HG03457 (cell line): ENCODE measurements around the gene KRT81.
"Not testable (repeated sequence)": the region's sequence is repeated elsewhere in the genome, so short reads cannot be mapped to it uniquely, and the experiment has no call there.

Source experiments
- ATAC-seq: cut with Tn5 transposase; IDR thresholded peaks from one replicate; pipeline ENCODE4 v1.9.1; 2021; ENCODE audit warnings: moderate number of reproducible peaks; ENCODE audit not compliant: unreplicated experiment

KRT81 gene

DNA sequence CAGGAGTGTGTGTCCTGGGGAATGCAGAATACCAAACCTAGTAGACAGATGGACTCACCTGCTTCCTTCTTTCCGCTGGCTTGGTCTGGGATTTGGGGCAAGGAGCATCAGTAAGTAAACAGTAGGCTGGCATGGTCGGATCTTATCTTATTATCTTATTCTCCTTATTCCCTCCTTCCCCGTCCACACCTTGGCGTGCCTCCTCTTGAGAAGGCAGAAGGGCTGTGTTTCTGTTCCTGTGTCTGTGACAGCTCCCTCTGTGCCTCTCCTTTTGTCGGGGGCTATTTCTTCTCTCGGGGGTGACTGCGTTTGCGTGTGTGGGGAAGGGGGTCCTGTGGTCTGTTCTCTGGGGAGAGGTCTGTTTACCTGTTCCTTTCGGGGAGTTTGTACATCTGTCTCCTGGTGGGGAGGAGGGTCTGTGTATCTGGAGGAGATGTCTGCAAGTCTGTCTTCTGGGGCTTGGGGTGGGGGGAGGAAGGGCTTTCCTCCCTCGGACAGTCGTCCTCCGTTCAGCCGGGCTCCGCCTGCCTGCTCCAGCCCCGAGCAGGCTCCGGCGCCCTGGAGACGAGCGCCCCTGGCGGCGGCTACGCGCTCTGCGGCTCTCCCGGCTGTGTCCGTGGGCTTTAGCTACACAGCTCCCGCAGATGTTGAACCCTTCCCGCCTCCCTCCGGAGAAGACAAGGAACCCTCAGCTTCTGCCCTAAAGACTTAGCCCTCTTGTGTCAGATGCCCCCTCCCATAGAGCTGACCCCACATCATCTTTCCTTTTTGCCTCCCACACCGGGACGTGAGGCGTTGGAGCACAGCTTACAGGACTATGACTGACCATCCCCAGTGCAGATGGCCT lies 12.5 kb downstream of the KRT81 start:
- no peak for ATAC-seq

DNA sequence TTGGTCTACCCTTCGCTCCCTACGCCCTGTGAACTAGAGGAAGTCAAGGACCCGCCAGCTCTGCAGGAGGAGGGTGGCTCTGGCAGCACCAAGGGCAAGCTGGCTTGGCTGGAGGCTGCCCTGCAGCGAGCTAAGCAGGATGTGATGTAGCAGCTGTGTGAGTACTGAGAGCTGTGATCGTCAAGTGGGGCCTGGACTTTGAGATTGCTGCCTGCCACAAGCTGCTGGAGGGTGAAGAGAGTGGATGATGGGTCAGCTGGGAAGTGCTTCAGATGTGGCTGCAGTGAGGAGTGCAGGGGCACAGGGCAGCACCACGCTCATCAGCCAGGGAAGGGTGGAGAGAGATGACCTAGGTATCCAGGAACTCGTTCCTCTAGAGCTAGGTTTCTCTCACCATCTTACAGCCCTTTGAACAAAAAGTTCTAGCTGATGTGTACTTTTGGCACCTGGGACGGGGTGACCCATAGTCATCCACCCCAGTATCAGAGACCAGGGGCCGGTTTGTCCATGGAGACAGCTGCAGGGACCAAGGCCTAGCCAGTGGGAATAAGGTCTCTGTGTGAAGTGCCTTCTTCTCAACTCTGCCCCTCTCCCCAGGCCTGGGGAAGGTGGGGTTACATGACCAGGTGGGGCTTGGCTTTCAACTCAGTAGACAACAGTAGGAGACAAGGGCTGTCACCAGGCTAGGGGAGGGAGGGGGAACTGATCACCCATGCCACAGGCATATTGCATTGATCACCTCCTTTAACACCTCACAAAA lies 13.7 kb downstream of the KRT81 start:
- no peak for ATAC-seq

DNA sequence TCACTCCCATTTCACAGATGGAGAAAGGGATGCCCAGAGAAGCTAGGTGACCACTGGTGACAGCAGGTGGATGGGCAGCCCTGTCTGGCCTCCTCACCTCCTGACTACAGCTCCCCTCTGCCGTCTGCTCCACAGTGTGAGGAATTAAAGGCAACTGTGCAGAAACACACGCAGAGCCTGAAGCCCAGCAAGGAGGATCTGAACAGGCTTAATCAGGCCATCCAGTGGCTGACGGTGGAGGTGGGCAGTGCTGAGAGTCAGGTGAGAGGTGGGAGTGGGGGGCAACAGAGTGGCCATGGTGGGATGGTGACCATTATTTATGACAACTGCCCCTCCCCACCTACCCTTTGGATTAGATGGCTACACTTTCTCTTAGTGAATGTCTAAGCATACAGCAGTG lies 15.6 kb downstream of the KRT81 start:
- ATAC-seq = no peak

DNA sequence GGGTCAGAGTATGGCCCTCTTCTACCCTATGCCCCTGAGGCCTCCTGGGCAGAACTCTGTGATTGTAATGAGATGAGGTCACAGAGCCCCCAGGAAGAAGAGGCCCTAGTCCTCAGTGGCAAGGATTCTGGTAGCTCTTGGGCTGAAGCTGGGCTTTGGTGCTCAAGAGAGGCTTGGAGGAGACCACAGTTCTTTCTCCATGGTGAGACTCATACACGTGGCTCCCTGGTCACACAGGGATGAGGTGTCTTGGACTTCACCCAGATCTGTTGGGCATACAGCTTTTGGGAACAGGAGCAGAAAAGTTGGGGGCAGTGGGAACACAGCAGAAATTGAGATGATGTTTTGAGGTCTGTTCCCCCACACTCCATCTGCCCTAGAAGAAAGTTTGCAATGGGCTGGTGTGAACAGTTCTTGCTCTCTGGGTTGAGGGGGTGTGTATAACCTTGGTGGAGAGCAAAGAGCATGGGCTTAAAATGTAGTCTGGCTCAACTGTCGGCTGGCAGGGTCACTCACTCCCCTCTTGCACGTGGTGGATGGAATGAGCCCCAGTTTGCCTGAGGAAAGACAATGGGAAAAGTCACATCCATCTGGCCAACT lies 16.7 kb downstream of the KRT81 start, which contains the start of gene KRT86:
KRT86 (plus strand) TSS at position 125 of the 600 bp plus-strand sequence. CDS start 27,272 bp downstream, outside the sequence.
- ATAC-seq = no peak

DNA sequence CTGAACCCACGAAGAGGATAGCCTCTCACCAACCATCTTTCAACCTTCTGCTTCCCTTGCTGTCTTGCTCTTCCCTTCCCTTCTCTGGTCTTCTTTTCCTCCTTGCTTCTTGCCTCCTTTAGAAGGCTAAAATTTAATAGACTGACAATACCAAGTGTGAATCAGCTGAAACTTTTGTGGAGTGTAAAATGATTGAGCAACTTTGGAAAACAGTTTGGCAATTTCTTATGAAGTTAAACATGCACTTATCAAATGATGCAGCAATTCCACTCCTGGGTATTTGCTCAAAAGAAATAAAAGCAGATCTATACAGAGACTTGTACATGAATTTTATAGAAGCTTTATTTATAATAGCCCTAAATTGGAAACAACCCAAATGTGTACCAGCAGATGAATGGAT lies 20.2 kb downstream of the KRT81 start:
- ATAC-seq = no peak

DNA sequence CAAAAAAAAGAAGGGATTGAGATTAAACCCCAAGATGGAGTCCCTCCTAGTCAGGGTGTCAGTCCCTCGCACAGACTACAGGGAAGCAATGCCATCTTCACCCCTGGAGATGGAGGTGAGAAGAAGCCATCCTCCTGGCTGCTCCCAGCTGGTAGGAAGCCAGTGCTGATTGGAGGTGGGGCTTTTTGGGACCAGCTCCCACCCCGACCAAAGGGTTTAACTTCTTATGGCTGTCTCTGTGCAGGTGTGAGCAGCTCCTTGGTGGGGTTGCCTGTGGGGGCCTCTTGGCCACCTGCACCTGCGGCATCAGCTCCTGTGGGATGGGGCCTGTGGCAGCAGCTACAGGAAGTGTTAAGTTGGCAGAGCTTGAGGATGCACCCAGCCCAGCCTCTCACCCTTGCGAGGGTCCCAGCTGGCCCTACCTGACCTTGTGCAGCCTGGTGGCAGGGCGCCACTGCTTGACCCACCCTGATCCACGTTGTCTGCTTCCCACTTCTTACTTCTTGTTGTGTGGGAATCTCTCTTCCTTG lies 20.7 kb downstream of the KRT81 start:
- ATAC-seq = no peak

DNA sequence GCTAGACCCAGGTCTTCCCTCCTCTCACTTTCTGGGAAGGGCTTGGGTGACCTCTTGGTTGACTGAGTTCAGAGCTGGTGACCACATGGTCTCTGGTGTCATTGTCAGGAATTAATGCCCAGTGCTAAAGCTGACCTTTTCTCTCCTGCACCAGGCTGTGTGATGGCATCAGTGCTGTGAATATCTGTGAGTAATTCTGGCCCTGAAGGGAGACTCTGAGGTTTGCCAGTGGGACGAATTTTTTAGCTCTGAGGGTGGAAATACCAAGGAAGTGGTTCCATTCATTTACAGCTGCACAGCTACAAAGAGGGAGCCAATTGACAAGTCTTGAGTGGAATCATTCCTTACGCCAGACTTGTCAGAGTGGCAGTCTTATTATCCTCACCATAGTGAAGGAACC lies 23.1 kb downstream of the KRT81 start:
- ATAC-seq = no peak

DNA sequence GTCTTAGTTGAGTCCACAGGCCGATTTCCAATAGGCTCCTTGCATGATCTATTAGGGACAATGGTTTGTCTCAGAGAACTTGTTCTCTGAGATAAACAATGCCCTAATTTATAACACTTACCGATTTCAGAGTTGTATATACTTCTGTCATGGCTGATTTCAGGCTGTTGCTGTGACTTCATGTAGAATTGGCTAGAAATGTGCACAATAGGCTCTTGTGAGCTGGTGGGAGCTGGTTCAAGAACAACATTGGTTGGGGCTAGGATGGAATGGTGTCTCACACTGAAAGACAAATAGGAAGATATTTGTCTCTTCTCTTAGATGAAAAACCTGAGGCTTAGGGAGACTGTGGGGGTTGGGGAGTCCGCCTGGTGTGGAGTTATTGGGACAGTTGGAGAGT lies 23.6 kb downstream of the KRT81 start:
- ATAC-seq = no peak

DNA sequence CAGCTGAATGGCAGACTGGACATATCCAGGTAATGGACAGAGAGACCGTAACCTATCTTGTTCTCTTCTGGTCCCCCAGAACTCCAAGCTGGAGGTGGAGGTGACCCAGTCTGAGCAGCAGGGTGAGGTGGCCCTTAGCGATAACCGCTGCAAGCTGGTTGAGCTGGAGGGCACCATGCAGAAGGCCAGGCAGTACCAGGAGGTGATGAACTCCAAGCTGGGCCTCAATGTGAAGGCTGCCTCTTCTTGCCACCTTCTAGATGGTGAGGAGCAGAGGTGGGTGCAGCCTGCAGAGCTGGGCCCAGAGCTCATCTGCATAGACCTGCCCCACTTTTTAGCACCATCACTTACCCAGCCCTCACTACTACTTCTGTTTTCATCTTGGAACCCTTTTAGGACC lies 24.1 kb downstream of the KRT81 start:
- no peak for ATAC-seq

DNA sequence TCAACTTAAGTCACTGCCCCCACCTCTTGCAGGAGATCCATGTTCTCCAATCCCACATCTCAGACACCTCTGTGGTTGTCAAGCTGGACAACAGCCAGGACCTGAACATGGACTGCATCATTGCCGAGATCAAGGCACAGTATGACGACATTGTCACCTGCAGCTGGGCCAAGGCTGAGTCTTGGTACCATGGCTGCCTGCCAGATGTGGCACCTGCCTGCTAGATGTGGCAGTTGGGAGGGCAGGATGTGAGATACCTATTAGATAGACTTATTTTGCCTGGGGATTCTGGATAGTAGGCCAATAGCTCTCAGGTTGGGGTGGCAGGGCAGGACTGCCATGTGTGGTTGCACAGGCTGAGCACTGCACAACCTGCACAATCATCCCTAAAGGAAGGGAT lies 24.8 kb downstream of the KRT81 start:
- ATAC-seq = no peak

DNA sequence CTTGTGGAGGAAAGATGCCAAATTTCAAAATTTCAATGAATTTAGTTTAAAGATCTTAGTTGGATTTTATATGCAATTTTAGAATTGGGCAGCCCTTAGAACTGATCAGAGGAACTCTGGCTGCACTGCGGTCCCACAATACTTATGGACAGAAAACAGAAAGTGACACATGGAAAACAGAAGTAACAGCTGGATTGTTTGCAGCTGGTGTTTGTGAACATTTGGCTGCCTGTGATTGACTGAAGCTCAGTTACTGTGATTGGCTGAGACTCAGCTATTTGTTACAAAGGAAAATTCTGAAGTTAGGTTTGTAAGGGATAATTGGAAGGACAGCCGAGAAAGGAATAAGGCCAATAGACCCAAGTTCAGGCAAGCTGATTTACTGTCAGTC lies 26.9 kb downstream of the KRT81 start:
- no peak for ATAC-seq

DNA sequence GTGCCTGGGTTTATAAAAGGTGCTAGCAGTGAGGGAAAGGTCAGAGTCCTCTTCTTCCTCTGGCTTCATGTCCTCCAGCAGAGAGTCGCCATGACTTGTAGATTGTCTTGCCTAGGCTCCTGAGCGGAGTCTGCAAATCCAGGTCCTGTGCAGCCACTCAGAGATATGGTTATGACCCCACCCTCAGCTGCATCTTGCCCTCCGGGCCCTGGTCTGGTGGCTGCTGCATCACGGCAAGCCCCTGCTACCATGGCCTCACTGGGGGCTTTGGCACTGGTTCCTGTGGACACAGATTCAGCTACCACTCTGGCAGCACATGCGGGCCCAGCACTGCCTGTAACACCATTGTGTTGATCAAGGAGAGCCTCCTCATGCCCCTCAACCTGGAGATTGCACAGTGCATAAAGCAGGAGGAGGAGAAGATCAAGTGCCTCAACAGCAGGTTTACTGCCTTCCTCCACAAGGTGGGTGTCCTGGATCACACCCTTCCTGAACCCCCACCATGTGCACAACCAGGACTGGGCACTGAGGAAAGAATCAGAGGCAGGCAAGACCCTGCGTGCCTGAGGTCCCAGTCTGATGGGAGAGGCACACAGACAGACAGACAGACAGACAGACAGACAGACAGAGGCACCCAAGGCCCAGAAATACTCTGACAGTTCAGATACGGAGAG lies 27.4 kb downstream of the KRT81 start:
- ATAC-seq = no peak

DNA sequence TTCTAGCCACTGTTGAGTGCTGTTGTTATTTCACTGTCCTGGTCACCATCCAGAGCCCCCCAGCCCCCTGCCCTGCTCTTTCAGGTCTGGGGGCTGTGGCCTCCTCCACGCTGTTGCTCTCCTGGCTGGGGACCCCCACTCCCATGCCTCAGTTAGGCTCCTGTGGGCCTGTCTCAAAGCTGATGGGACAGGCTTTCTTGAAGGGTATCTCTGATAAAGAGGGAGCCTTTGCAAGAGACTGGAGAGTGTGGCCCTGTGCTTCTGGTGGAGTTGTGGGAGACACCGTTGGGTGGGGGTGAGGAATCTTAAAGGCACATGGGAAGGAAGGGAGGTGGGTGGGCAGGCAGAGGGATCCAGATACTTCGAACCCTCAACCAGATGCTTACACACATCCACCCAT lies 29.0 kb downstream of the KRT81 start:
- no peak for ATAC-seq

DNA sequence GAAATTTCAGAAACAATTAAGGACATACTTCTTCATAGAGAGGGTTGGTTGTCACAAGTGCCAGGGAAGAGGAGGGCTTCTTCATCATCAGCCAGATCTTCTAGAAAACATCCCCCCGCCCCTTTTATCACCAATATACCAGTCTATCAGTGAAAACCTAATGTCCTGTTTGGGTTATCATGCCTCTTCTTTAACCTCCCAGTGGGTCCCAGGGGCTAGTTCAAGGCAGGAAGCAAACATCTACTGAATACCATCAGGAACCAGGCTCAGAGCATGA lies 30.2 kb downstream of the KRT81 start:
- no peak for ATAC-seq

DNA sequence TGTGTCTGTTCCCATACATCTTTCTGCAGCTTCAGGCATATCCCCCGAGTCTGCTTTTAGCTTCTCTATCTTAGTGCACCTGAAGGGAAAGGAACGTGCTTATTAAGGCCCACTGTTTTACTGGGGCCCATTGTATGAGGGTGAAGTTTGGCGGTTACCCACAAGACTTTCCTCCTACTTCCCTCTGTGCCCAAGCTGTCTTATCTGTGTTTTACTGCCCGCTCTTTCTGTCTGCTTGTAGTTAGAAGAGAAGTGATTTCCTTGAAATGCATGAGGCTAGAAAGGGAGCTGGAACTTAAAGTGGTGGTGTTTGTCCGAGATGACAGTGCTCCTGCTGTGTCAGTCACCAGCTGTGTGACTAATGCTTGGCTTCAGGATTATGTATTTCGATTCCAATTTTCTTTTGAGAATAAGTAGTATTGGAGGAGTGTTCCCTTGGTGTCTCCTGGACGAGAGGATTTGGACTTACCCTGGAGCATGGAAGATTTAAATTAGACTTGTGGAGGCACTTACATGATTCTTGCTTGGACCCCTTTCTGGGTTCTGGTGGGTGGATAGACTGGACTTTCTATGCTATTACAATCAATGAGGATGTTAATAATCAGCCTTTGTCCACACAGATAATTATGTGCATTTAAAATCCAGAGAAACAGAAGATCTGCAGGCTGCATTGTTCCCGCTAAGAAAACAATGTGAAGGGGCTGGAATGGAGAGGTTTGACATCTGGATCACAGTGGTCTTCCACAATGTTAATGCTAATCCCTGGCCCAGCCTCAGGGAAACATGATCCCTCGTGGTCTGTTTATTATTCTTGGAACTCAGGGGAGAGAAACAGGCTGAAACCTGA lies 30.8 kb downstream of the KRT81 start:
- no peak for ATAC-seq

DNA sequence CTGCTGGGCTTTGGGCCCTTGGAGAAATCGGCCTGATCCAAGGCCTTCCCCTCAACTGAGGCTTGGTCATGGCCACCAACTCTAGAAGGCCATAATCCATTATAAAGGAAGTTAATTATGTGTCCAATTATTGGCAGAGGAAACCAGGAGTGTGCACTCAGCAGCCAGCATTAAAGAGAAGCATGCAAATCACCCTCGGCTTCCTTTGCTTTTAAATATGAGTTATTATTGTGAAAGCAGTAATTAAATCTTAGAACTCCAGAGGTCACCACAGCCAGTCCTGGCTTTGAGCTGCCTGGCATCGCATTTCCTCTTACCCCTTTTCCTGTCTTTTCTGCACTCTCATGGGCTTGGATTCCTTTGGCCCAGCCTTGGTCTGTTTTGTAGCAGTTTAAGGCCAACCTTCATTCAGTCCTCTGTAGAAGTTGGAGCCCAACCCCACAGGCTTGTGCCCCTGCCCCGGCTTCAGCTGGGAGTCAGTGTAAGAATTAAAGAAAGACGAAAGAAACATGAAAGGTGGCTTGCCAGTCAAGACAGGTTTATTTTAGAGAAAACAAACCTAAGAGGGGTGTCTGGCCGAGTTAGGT lies 31.6 kb downstream of the KRT81 start:
- no peak for ATAC-seq

DNA sequence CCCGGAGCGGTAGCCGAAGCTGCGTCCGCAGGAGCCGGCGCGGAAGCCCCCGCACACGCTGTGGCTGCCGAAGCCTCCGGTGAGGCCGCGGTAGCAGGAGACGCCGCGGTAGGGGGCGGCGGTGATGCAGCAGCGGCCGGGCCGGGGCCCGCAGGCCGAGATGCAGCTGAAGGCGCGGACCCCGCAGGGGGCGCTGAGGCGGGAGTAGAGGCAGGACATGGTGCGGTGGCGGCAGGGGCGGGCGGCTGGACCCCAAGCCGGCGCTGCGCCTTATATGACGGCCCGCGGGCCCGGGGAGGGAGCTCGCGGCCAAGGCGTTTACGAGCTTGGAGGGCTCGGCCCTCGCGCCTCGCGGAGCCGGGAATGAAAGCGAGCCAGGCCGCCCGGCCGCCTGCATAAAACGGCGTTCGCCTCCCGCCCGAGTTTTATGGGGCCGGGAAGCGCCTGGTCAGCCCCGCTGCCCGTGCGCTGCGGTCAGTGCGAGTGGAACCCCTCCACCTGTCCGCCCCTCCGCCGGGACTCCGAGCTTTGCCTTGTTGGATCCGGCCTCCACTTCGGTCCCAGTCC lies 32.9 kb downstream of the KRT81 start:
- ATAC-seq = no peak

DNA sequence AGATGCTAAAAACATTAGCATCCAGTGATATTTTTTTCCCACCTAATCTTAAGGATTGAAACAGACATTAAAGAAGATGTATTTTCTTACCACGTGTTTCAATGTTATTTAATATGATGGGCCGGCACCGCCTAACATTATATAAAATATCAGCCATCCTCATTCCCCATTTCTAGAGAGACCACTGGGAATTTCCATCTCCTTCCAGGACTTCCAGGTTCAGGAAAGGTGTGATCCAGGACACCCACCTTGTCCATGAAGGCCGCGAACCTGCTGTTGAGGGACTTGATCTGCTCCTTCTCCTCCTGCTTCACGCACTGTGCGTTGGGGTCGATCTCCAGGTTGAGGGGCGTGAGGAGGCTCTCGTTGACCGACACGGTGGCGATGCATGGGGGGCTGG lies 33.4 kb downstream of the KRT81 start:
- not testable (repeated sequence) for ATAC-seq

DNA sequence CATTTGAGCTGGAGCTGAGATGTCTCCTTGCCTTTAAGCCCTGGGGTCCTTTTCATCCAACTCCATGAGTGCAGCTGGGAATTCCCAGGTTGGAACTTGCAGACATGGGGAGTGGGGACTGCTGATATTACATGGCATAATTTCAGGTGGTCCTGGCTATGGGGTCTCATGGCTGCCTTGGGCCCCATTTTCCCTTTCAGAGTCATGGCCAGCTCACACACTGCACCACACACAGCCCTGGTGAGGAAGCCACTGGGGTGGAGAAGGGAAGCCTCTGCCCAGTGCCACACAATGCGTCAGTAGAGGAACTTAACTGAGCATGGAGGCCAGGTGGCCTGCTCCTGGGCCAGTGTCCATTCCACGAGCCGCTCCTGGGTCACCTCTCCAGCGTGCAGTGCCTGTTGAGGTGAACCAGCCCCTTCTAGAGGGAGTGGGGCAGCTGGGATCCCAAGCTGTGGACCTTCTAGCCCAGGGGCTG lies 34.2 kb downstream of the KRT81 start:
- no peak for ATAC-seq

DNA sequence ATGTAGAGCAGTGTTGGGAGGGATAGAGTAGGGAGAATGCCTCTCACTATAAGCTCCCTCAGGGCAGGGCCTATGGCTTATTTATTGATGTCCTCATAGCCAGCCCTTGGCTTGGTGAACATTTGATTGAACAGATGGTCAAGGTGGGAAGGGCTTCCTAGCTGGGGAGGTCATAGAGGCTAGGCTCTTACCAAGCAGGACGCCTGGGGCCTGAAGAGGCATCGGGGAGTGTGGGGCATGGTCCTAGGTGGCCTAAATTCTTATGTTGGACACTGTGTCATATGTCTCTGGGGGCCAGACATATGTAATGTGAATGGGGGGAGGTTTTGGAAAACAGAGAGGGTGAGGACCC lies 34.8 kb downstream of the KRT81 start:
- ATAC-seq = no peak
